Urinary bladder (tissue), 4 donors: ENCODE data around the gene ODAD3. TPM values are rescaled to one million over a fixed set of nuclear protein-coding genes. Genes with fewer than 3 reads are reported as not detected.
A peak's percentile ranks its signal among the peaks of the same experiment; 100 is the strongest.

ENCODE experiments used
- DNase-seq: peaks from one replicate; pipeline ENCODE4 v3.0.0-alpha.2; 2015; ENCODE audit errors: extremely low spot score
- H3K27ac ChIP-seq: one replicate; pipeline ENCODE4 v1.5.1; 2013; ENCODE audit warnings: low read depth, mild to moderate bottlenecking, moderate library complexity
- H3K36me3 ChIP-seq: one replicate; pipeline ENCODE4 v1.6.1; 2013; ENCODE audit warnings: mild to moderate bottlenecking, moderate library complexity; ENCODE audit not compliant: insufficient read depth
- H3K4me1 ChIP-seq: one replicate; pipeline ENCODE4 v1.6.1; 2013; ENCODE audit warnings: mild to moderate bottlenecking, moderate library complexity; ENCODE audit not compliant: insufficient read depth
- H3K4me3 ChIP-seq: one replicate; pipeline ENCODE4 v1.5.1; 2013; ENCODE audit warnings: low read depth, low read length
- WGBS: extraction: QIAGEN DNeasy Blood & Tissue Kit; methylation state at CpG from one replicate; pipeline ENCODE4 v1.1.7; 2013; 5-methylcytosine and 5-hydroxymethylcytosine counted together
- polyA plus RNA-seq: library from polyadenylated mRNA; stranded (reverse); fragments of 200-250 nt; gene quantifications from one replicate; pipeline ENCODE4 v1.2.3, GENCODE V29; 2013
- small RNA-seq: library from RNA; depleted of rRNA; stranded (forward); fragments of <200 nt; gene quantifications from one replicate; pipeline ENCODE3, GENCODE V24; 2014
- total RNA-seq: library from RNA; depleted of rRNA; stranded (reverse); fragments of >200 nt; gene quantifications from one replicate; pipeline ENCODE4 v1.2.3, GENCODE V29; 2014
- donor health status: healthy with polysubstance abuse.
- donor health status: healthy.

ODAD3 gene
- total and polyA plus RNA-seq, 2 donors = 0.34 to 0.48 TPM

GRCh38 chr19:11377237-11377636 is 57.7 kb downstream of the ODAD3 start:
- Histone ChIP-seq H3K36me3 (no peaks in the 10 kb centered on the region), H3K4me1 (peaks cover 2% of the 10 kb centered on the region), H3K27ac (no peak overlapping the region), H3K4me3 (no peak overlapping the region)
- DNase-seq = no peak

GRCh38 chr19:11375143-11375948 is 59.6 kb downstream of the ODAD3 start:
- DNase-seq = no peak
- H3K27ac ChIP-seq = peak overlapping the region; percentile 68
- 10% methylated on average over 27 of the region's 27 CpGs for WGBS
- peak overlapping the region; percentile 42 for H3K4me3 ChIP-seq
- H3K4me1 ChIP-seq = peaks cover 2% of the 10 kb centered on the region
- H3K36me3 ChIP-seq = no peaks in the 10 kb centered on the region

- Histone ChIP-seq H3K4me1 (peaks cover 2% of the 10 kb centered on the region), H3K27ac (peak within 1 kb of the TSS; percentile 92), H3K36me3 (no peaks in the 10 kb centered on the region), H3K4me3 (peak within 1 kb of the TSS; percentile 44)
- DNase-seq = peak; percentile 99
- WGBS = under 1% methylated on average over 44 of the region's 44 CpGs
These were observed 60.3 kb downstream of the ODAD3 start, which contains the start of gene SWSAP1 for GRCh38 chr19:11374433-11375142. Gene SWSAP1 (plus strand): TSS chr19:11374666. CDS start chr19:11374681, 15 bp downstream.

GRCh38 chr19:11373885-11374432 is 61.0 kb downstream of the ODAD3 start:
- no peak overlapping the region for H3K27ac ChIP-seq
- 33% methylated on average over 11 of the region's 11 CpGs for whole genome bisulfite sequencing

GRCh38 chr19:11373166-11373884 is 61.6 kb downstream of the ODAD3 start:
- Histone ChIP-seq H3K27ac (no peak overlapping the region), H3K4me1 (peaks cover 2% of the 10 kb centered on the region), H3K36me3 (no peaks in the 10 kb centered on the region), H3K4me3 (no peak overlapping the region)
- DNase-seq = peak; percentile 25
- WGBS = 47% methylated on average over 10 of the region's 10 CpGs

More at GRCh38 chr19:11373885-11374432, 61.0 kb downstream of the ODAD3 start:
- no peaks in the 10 kb centered on the region for H3K36me3 ChIP-seq
- H3K4me3 ChIP-seq = no peak overlapping the region
- H3K4me1 ChIP-seq = peaks cover 2% of the 10 kb centered on the region
- no peak for DNase-seq

- WGBS = 92% methylated on average over 2 of the region's 2 CpGs
- no peak for DNase-seq
- H3K4me1 ChIP-seq = no peaks in the 10 kb centered on the region
- no peaks in the 10 kb centered on the region for H3K36me3 ChIP-seq
- H3K27ac ChIP-seq = no peak overlapping the region
- H3K4me3 ChIP-seq = no peak overlapping the region
These were observed 64.2 kb downstream of the ODAD3 start for GRCh38 chr19:11370744-11371143.

Small RNA genes within 50 kb of the gene (small RNA-seq; reads per million reads assigned to genes)
- not detected for gene RF00019

Other genes with a start within 250 kb of the ODAD3 start
- 183 TPM for gene KANK2, start 237.6 kb downstream of the ODAD3 start, total RNA-seq
- gene KANK2, start 237.6 kb downstream of the ODAD3 start, polyA plus RNA-seq = 819 TPM
- gene ANGPTL8, start 195.5 kb downstream of the ODAD3 start, total RNA-seq = not detected
- gene ANGPTL8, start 195.5 kb downstream of the ODAD3 start, polyA plus RNA-seq = 21.4 TPM
- 20.7 TPM for gene DOCK6, start 172.6 kb downstream of the ODAD3 start, total RNA-seq
- gene DOCK6, start 172.6 kb downstream of the ODAD3 start, polyA plus RNA-seq = 30.6 TPM
- gene TSPAN16, start 139.0 kb downstream of the ODAD3 start, total RNA-seq = not detected
- gene TSPAN16, start 139.0 kb downstream of the ODAD3 start, polyA plus RNA-seq = not detected
- gene RAB3D, start 95.5 kb downstream of the ODAD3 start, total RNA-seq = 13.4 TPM
- 12.4 TPM for gene RAB3D, start 95.5 kb downstream of the ODAD3 start, polyA plus RNA-seq
- 63.8 TPM for gene TMEM205, start 88.9 kb downstream of the ODAD3 start, total RNA-seq
- gene TMEM205, start 88.9 kb downstream of the ODAD3 start, polyA plus RNA-seq = 144 TPM
- gene CCDC159, start 88.6 kb downstream of the ODAD3 start, total RNA-seq = 14.3 TPM
- gene CCDC159, start 88.6 kb downstream of the ODAD3 start, polyA plus RNA-seq = 29.0 TPM
- gene PLPPR2, start 79.7 kb downstream of the ODAD3 start, total RNA-seq = 7.2 TPM
- 41.5 TPM for gene PLPPR2, start 79.7 kb downstream of the ODAD3 start, polyA plus RNA-seq
- 1.2 TPM for gene SWSAP1, start 60.5 kb downstream of the ODAD3 start, total RNA-seq
- gene SWSAP1, start 60.5 kb downstream of the ODAD3 start, polyA plus RNA-seq = 2.4 TPM
- gene EPOR, start 50.8 kb downstream of the ODAD3 start, total RNA-seq = 2.9 TPM
- 6.6 TPM for gene EPOR, start 50.8 kb downstream of the ODAD3 start, polyA plus RNA-seq
- 2.5 TPM for gene RGL3, start 15.8 kb downstream of the ODAD3 start, total RNA-seq
- gene RGL3, start 15.8 kb downstream of the ODAD3 start, polyA plus RNA-seq = 6.5 TPM
- 54.9 TPM for gene PRKCSH, start 514 bp upstream of the ODAD3 start, total RNA-seq
- 174 TPM for gene PRKCSH, start 514 bp upstream of the ODAD3 start, polyA plus RNA-seq
- 0.90 TPM for gene ELAVL3, start 45.9 kb upstream of the ODAD3 start, total RNA-seq
- gene ELAVL3, start 45.9 kb upstream of the ODAD3 start, polyA plus RNA-seq = 0.28 TPM
- 4.5 TPM for gene ZNF653, start 70.7 kb upstream of the ODAD3 start, total RNA-seq
- gene ZNF653, start 70.7 kb upstream of the ODAD3 start, polyA plus RNA-seq = 9.8 TPM
- gene ECSIT, start 94.0 kb upstream of the ODAD3 start, total RNA-seq = 19.0 TPM
- 68.7 TPM for gene ECSIT, start 94.0 kb upstream of the ODAD3 start, polyA plus RNA-seq
- 558 TPM for gene CNN1, start 103.7 kb upstream of the ODAD3 start, total RNA-seq
- 3,172 TPM for gene CNN1, start 103.7 kb upstream of the ODAD3 start, polyA plus RNA-seq
- gene ELOF1, start 124.1 kb upstream of the ODAD3 start, total RNA-seq = 15.4 TPM
- 61.2 TPM for gene ELOF1, start 124.1 kb upstream of the ODAD3 start, polyA plus RNA-seq
- 1.1 TPM for gene ACP5, start 142.5 kb upstream of the ODAD3 start, total RNA-seq
- gene ACP5, start 142.5 kb upstream of the ODAD3 start, polyA plus RNA-seq = 14.7 TPM
- 48.2 TPM for gene ZNF627, start 162.4 kb upstream of the ODAD3 start, total RNA-seq
- 10.9 TPM for gene ZNF627, start 162.4 kb upstream of the ODAD3 start, polyA plus RNA-seq